Measurements from ENCODE around the gene HEXIM2. TPM values are rescaled to one million over a fixed set of nuclear protein-coding genes. Genes with fewer than 3 reads are reported as not detected.
A peak's percentile ranks its signal among the peaks of the same experiment; 100 is the strongest.

HEXIM2 gene
- total RNA-seq, 2 donors from 2014 or later, result 12.9 to 13.1 TPM

DNA sequence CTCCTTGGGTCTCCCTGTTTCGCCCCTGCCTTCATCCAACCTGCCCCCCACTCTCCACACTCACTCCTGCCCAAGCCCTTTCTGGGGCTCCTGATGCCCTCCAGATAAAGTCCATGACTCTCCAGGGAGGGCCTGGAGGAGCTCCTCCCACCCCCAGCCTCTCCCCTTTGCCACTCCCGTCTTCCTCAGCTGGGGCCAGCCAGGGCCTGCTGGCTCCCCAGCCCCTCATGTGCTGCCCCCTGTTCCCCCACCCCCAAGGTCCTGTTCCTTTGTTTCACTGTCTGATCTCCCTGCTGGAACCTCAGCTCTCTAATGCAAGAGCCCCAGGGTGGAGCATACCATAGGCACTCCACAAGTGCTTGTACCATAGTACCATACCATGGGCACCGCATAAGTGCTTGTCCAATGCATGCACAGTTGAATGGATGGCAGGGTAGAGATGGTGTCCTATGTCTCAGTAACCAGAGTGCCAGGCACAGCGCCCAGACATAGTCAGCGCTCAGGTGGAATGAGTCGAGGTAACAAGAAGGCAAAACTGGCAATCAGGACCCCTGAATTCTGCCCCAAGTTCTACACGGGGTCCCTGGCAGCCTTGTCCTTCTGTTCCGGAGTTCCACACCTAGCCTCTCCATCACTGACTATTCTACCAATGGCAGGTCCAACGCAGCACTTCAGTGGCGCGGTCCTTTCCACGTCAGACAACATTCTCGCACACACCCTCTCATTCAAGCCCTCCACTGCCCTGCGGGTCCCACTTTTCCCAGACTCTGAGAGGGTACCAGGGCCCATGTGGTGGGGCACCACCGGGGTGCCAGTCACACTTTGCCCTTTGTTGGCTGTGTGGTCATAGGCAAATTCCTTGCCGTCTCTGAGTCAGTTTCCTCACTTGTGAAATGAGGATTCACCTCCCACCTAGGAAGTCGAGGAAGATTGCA, 30.7 kb upstream of the HEXIM2 start:
- Mint-ChIP-seq H3K4me1 (peaks cover 23% of the 10 kb centered on the region), H3K9me3 (no peaks in the 10 kb centered on the region), H3K27ac (no peak overlapping the region), H3K4me3 (peak overlapping the region; percentile 67), H3K36me3 (ENCODE audit: low read depth) (no peaks in the 10 kb centered on the region), H3K27me3 (ENCODE audit: insufficient read depth) (no peaks in the 10 kb centered on the region)
- DNase-seq, result no peak
- no peaks in the 10 kb centered on the region for H3K27me3 ChIP-seq (ENCODE audit: control insufficient read depth, insufficient read depth, low read length, poor library complexity, severe bottlenecking)
- TF ChIP-seq, protein P1, sequence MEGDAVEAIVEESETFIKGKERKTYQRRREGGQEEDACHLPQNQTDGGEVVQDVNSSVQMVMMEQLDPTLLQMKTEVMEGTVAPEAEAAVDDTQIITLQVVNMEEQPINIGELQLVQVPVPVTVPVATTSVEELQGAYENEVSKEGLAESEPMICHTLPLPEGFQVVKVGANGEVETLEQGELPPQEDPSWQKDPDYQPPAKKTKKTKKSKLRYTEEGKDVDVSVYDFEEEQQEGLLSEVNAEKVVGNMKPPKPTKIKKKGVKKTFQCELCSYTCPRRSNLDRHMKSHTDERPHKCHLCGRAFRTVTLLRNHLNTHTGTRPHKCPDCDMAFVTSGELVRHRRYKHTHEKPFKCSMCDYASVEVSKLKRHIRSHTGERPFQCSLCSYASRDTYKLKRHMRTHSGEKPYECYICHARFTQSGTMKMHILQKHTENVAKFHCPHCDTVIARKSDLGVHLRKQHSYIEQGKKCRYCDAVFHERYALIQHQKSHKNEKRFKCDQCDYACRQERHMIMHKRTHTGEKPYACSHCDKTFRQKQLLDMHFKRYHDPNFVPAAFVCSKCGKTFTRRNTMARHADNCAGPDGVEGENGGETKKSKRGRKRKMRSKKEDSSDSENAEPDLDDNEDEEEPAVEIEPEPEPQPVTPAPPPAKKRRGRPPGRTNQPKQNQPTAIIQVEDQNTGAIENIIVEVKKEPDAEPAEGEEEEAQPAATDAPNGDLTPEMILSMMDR (conservative IDR thresholded peaks at IDR 0.05), result no peak
- H3K4me3 ChIP-seq (ENCODE audit: low read length), result peak overlapping the region; percentile 75
- WGBS, 2 experiments (ENCODE audit: insufficient coverage in 1 of 2, insufficient read length in 1 of 2), result 87 to 89% methylated on average over 11 to 17 of the region's 17 CpGs
- no peak overlapping the region for H3K27ac ChIP-seq (ENCODE audit: low read depth, low read length)
- H3K9ac ChIP-seq (ENCODE audit: extremely low read depth, low read length, poor library complexity, severe bottlenecking), result no peak overlapping the region
- no peaks in the 10 kb centered on the region for H3K9me3 ChIP-seq (ENCODE audit: control insufficient read depth, low read length)
- no peaks in the 10 kb centered on the region for H3K36me3 ChIP-seq (ENCODE audit: control insufficient read depth, insufficient read depth, low read length)
- peaks cover 11% of the 10 kb centered on the region for H3K4me1 ChIP-seq (ENCODE audit: control insufficient read depth, insufficient read depth, low read length)

DNA sequence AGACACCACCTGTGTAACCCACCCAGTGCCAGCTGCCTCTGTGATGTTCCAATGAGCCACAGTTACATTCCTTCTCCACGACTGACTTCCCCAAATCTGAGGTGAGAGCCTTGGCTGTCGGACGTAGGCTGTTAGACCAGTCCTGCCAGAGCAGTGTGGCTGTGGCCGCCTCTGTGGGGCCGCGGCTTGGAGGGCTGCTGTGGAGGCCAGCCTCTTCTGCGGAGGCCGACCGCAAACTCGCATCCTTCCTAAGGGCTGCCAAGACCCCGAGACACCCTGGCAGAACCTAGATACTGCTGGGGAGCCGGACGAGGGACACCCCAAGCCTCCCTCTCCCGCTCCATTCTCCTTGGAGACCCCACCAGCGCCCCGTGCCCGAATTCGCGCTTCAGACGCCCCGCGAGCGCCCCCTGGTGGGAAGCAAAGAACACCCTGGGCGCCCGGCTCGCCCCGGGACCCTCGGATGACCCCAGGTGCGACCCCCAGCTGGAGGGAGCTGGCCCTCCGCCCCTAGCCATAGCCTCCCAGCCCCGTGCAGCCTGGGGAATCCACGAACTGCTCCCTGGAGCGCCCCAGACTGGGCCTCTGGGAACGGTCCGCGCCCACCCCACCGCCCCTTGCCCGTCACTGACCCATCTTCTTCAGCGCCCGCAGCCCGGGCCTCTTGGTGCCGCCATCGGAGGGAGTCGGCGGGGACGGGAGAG, 29.9 kb upstream of the HEXIM2 start:
- Histone ChIP-seq H3K36me3 (ENCODE audit: control insufficient read depth, insufficient read depth, low read length) (no peaks in the 10 kb centered on the region), H3K9ac (ENCODE audit: extremely low read depth, low read length, poor library complexity, severe bottlenecking) (peak overlapping the region; percentile 44), H3K27ac (ENCODE audit: low read depth, low read length) (no peak overlapping the region), H3K4me3 (ENCODE audit: low read length) (peak overlapping the region; percentile 75), H3K27me3 (ENCODE audit: control insufficient read depth, insufficient read depth, low read length, poor library complexity, severe bottlenecking) (no peaks in the 10 kb centered on the region), H3K4me1 (ENCODE audit: control insufficient read depth, insufficient read depth, low read length) (peaks cover 11% of the 10 kb centered on the region), H3K9me3 (ENCODE audit: control insufficient read depth, low read length) (no peaks in the 10 kb centered on the region)
- Mint-ChIP-seq H3K27ac (no peak overlapping the region), H3K9me3 (no peaks in the 10 kb centered on the region), H3K4me3 (peak overlapping the region; percentile 67), H3K27me3 (ENCODE audit: insufficient read depth) (no peaks in the 10 kb centered on the region), H3K36me3 (ENCODE audit: low read depth) (no peaks in the 10 kb centered on the region), H3K4me1 (peaks cover 23% of the 10 kb centered on the region)
- WGBS, 2 experiments (ENCODE audit: insufficient coverage in 1 of 2, insufficient read length in 1 of 2), result 18 to 23% methylated on average over 16 to 46 of the region's 46 CpGs
- TF ChIP-seq, protein P1 (conservative IDR thresholded peaks at IDR 0.05), result peak; percentile 99
- peak; percentile 95 for DNase-seq

DNA sequence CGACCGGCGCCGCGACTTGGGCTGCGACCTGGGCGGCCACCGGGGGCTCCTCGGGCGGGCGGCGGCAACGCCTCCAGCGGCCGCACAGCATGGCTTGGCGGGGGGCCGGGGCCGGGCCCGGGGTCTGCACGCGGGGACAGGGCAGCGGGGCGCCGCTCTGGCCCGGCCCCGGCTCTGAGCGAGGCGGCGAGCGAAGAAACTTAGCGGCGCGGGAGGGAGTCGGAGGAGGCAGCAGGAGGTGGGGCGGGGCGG, 29.4 kb upstream of the HEXIM2 start, which contains the start of gene PLCD3:
Gene PLCD3, minus strand, starts transcription at position 196 of the 252 bp plus-strand sequence. Its CDS starts 105 bp downstream, at position 91.
- H3K36me3 ChIP-seq (ENCODE audit: control insufficient read depth, insufficient read depth, low read length), result no peaks in the 10 kb centered on the region
- TF ChIP-seq, protein P1 (conservative IDR thresholded peaks at IDR 0.05), result no peak
- H3K27ac ChIP-seq (ENCODE audit: low read depth, low read length), result no peak within 1 kb of the TSS
- H3K9me3 ChIP-seq (ENCODE audit: control insufficient read depth, low read length), result no peaks in the 10 kb centered on the region
- peak within 1 kb of the TSS; percentile 67 for H3K4me3 Mint-ChIP-seq
- H3K4me1 ChIP-seq (ENCODE audit: control insufficient read depth, insufficient read depth, low read length), result peaks cover 9% of the 10 kb centered on the region
- peak within 1 kb of the TSS; percentile 62 for H3K9ac ChIP-seq (ENCODE audit: extremely low read depth, low read length, poor library complexity, severe bottlenecking)
- peak within 1 kb of the TSS; percentile 86 for H3K4me3 ChIP-seq (ENCODE audit: low read length)
- no peaks in the 10 kb centered on the region for H3K36me3 Mint-ChIP-seq (ENCODE audit: low read depth)
- H3K27me3 Mint-ChIP-seq (ENCODE audit: insufficient read depth), result no peaks in the 10 kb centered on the region
- no peaks in the 10 kb centered on the region for H3K9me3 Mint-ChIP-seq
- DNase-seq, result no peak
- WGBS, 2 experiments (ENCODE audit: insufficient coverage in 1 of 2, insufficient read length in 1 of 2), result 0% methylated on average over 21 of the region's 36 CpGs; no CpG with 5 or more reads in 1 of the 2 experiments
- no peaks in the 10 kb centered on the region for H3K27me3 ChIP-seq (ENCODE audit: control insufficient read depth, insufficient read depth, low read length, poor library complexity, severe bottlenecking)
- H3K27ac Mint-ChIP-seq, result peak within 1 kb of the TSS; percentile 92
- H3K4me1 Mint-ChIP-seq, result peaks cover 21% of the 10 kb centered on the region

Measured in endodermal cell (in vitro differentiated cells).